Endothelial cell of umbilical vein (primary cell): ENCODE results near the gene ZNF614.

Experiments used
- CTCF ChIP-seq, 2 donors: IDR thresholded peaks; 1 replicate in 1 of 2; 2 replicates in 1 of 2; pipeline ENCODE4 v1.5.1; 2011; ENCODE audit warnings: low read length in 2 of 2, mild to moderate bottlenecking in 2 of 2, moderate library complexity in 2 of 2, control low read depth in 1 of 2, inconsistent platforms in 1 of 2, low read depth in 1 of 2; ENCODE audit not compliant: insufficient read depth in 1 of 2; ENCODE audit errors: extremely low read depth in 1 of 2
- GATA2 ChIP-seq: IDR thresholded peaks from 2 replicates; pipeline ENCODE4 v1.7.0; 2011; ENCODE audit warnings: low read depth, mild to moderate bottlenecking, moderate library complexity, mixed read lengths, low read length; ENCODE audit not compliant: insufficient read length, insufficient read depth
- JUN ChIP-seq: IDR thresholded peaks from 2 replicates; pipeline ENCODE4 v1.6.1; 2011; ENCODE audit warnings: borderline replicate concordance, low read depth; ENCODE audit not compliant: insufficient read length, insufficient read depth
- POLR2AphosphoS5 ChIP-seq: IDR thresholded peaks from 2 replicates; pipeline ENCODE4 v1.6.1; 2012; ENCODE audit warnings: low read depth, mild to moderate bottlenecking, control low read depth, low read length, moderate library complexity; ENCODE audit not compliant: insufficient read depth

GRCh38 chr19:52066258-52066863, 38.2 kb upstream of the ZNF614 start:
- TF ChIP-seq GATA2, result no peak
- no peak for TF ChIP-seq CTCF (IDR thresholded peaks at IDR 0.05; ENCODE audit: extremely low read depth in 1 of 2, insufficient read depth in 1 of 2, low read depth in 1 of 2, low read length in 2 of 2)
- TF ChIP-seq JUN, result no peak
- no peak for TF ChIP-seq POLR2AphosphoS5
